Measurements from ENCODE around the gene RUFY2.

The RUFY2 gene

DNA sequence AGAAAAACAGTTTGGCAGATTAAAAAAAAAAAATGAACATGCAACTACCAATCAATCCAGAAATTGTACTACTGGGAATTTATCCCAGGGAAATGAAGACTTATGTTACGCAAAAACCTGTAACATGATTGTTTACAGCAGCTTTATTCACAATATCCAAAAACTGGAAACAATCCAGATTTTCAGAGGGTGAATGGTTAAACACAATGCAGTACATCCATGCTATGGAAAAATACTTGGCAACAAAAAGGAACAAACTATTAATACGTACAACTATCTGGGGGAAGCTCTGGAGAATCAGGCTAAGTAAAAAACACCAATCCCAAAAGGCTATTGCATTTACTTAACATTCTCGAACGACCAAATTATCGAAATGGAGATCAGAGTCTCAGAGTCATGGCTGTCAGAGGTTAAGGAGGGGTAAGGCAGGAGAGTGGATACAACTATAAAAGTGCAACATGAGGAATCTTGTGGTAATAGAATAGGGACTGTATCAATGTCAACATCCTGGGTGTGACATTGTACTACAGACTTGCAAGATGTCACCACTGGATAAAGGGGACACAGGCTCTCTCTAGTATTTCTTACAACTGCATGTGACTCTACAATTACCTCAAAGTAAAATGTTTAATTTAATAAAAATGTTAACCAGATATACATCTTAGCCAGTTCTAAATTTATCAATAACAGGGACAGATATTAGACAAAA, 21.5 kb upstream of the RUFY2 start:
- no peak overlapping the region for H3K4me3 ChIP-seq (ENCODE audit: low read length)
- DNase-seq (ENCODE audit: low read depth), result no peak
- TF ChIP-seq, protein P1, sequence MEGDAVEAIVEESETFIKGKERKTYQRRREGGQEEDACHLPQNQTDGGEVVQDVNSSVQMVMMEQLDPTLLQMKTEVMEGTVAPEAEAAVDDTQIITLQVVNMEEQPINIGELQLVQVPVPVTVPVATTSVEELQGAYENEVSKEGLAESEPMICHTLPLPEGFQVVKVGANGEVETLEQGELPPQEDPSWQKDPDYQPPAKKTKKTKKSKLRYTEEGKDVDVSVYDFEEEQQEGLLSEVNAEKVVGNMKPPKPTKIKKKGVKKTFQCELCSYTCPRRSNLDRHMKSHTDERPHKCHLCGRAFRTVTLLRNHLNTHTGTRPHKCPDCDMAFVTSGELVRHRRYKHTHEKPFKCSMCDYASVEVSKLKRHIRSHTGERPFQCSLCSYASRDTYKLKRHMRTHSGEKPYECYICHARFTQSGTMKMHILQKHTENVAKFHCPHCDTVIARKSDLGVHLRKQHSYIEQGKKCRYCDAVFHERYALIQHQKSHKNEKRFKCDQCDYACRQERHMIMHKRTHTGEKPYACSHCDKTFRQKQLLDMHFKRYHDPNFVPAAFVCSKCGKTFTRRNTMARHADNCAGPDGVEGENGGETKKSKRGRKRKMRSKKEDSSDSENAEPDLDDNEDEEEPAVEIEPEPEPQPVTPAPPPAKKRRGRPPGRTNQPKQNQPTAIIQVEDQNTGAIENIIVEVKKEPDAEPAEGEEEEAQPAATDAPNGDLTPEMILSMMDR (conservative IDR thresholded peaks at IDR 0.05; ENCODE audit: low read length), result no peak

GRCh38 chr10:68424454-68425014, 17.5 kb upstream of the RUFY2 start:
- no peak overlapping the region for H3K4me3 ChIP-seq (ENCODE audit: low read length)
- TF ChIP-seq, protein P1 (conservative IDR thresholded peaks at IDR 0.05; ENCODE audit: low read length), result no peak
- DNase-seq (ENCODE audit: low read depth), result no peak

DNA sequence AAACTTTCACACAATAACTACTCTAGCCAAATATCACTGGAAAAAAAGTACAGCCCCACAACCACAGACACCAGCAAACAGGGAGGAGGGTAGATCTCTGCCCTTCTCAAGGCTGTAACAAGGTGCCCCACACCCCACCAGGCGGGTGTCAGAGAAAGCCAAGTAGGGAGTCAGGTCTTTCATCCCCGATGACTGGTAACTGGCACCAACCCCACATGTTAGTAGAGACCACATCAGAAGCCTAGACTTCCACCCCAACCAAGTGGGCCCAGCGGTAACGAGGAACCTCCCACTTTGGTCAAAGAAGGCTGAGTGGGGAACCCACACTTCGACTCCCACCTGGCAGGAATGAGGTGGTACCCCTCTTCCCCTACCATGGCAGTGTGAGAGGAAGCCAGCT, 16.4 kb upstream of the RUFY2 start:
- DNase-seq (ENCODE audit: low read depth), result no peak
- no peak overlapping the region for H3K4me3 ChIP-seq (ENCODE audit: low read length)
- TF ChIP-seq, protein P1 (conservative IDR thresholded peaks at IDR 0.05; ENCODE audit: low read length), result no peak

DNA sequence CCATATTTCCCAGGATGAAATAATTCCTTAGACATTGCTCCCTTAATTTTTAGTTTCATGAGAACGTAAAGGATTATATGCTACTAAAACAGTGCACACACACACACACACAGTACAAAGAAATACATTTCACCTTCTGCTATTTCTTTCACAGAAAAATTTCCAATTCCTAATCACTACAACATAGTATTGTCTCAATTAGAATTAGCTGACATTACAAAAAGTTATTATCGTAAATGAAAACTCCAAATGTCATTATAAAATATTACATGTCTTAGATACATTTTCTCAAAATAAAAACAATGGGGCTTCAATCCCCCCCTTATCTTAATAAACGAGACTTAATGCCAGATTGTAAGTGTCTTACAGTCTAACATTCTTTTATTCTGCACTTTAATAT, 12.3 kb upstream of the RUFY2 start:
- TF ChIP-seq, protein P1 (conservative IDR thresholded peaks at IDR 0.05; ENCODE audit: low read length), result no peak
- no peak for DNase-seq (ENCODE audit: low read depth)
- H3K4me3 ChIP-seq (ENCODE audit: low read length), result no peak overlapping the region

- no peak for DNase-seq (ENCODE audit: low read depth)
- TF ChIP-seq, protein P1 (conservative IDR thresholded peaks at IDR 0.05; ENCODE audit: low read length), result no peak
- no peak overlapping the region for H3K4me3 ChIP-seq (ENCODE audit: low read length)
Observed at GRCh38 chr10:68408898-68409518, 1.9 kb upstream of the RUFY2 start.

DNA sequence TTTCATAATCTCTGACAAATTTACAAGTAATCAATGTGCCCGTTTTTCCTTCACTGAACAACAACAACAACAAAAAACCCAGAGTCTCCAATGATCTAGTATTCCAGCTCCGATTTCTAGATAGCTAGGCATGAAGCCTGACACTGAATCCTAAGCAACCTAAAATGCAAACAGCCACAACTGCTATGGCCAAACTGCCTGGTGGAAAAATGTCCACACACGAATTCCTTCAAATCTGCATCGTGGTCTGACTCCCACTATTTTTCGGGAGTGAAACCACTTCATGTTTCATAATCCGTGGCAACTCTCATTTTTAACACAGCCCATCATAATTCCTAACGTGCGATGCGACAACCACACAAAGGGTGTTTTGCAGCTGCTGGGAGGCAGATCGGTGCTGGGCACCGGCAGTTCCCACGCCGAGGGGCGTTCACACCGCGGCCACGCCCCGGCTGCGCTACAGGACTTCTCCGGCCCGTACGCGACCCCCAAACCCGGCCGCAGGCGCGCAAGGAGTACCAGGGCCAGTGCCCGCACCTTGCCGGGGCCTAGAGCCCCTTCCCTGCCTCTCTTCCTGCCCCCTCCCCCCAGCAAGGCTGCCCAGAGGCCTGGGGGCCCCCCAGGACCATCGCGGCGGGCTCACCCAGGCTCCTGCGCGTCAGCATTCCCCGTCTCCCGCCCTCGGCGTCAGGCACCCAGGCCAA, 814 bp downstream of the RUFY2 start:
- TF ChIP-seq, protein P1 (conservative IDR thresholded peaks at IDR 0.05; ENCODE audit: low read length), result no peak
- peak; percentile 87 for DNase-seq (ENCODE audit: low read depth)
- H3K4me3 ChIP-seq (ENCODE audit: low read length), result peak overlapping the region; percentile 94

All from AG10803 (cell line).